ENCODE data around the gene RPS10. TPM values are rescaled to one million over a fixed set of nuclear protein-coding genes. Genes with fewer than 3 reads are reported as not detected.

Gene RPS10
- polyA plus RNA-seq, 1 donor (not counting 4 experiments of a cell fraction or from before 2014, with no cell fraction given) = 2,818 TPM

DNA sequence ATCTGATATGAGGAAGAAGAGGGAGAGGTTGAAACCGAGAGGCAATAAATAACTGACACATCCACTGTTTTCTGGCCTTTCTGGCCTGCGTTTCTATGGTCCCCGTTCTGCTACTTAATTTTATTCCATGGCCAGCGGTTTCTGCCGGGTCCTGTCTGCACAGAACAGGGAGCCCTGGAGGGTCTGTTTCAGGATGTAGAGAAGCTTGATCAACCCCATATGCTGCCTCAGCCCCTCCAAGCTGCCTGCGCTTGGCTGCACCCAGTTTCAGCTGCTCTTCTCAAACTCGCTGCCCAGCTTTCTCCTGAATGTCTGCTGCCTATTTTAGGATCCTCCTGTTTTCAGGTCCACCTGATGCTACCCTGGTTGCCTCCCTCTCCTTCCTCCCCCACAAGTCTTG, 21.5 kb upstream of the RPS10 start:
- TF ChIP-seq, protein P1, sequence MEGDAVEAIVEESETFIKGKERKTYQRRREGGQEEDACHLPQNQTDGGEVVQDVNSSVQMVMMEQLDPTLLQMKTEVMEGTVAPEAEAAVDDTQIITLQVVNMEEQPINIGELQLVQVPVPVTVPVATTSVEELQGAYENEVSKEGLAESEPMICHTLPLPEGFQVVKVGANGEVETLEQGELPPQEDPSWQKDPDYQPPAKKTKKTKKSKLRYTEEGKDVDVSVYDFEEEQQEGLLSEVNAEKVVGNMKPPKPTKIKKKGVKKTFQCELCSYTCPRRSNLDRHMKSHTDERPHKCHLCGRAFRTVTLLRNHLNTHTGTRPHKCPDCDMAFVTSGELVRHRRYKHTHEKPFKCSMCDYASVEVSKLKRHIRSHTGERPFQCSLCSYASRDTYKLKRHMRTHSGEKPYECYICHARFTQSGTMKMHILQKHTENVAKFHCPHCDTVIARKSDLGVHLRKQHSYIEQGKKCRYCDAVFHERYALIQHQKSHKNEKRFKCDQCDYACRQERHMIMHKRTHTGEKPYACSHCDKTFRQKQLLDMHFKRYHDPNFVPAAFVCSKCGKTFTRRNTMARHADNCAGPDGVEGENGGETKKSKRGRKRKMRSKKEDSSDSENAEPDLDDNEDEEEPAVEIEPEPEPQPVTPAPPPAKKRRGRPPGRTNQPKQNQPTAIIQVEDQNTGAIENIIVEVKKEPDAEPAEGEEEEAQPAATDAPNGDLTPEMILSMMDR (optimal IDR thresholded peaks at IDR 0.05 in 1 of 3, IDR thresholded peaks at IDR 0.05 in 1 of 3, conservative IDR thresholded peaks at IDR 0.05 in 1 of 3; ENCODE audit: extremely low read depth in 1 of 3, insufficient read depth in 2 of 3, low read length in 3 of 3) = no peak
- TF ChIP-seq EZH2 (IDR thresholded peaks at IDR 0.05; ENCODE audit: low read length) = no peak
- no peak for FAIRE-seq
- no peaks in the 10 kb centered on the region for H3K4me1 ChIP-seq (ENCODE audit: control insufficient read depth, extremely low read depth, insufficient read depth, low read length)
- no peak overlapping the region for H2AFZ ChIP-seq (ENCODE audit: control insufficient read depth, low read length)
- H3K36me3 ChIP-seq (ENCODE audit: control insufficient read depth in 2 of 2, extremely low read depth in 1 of 2, insufficient read depth in 2 of 2, low read length in 2 of 2) = no peaks in the 10 kb centered on the region
- H3K79me2 ChIP-seq (ENCODE audit: control insufficient read depth, insufficient read depth, low read length) = no peaks in the 10 kb centered on the region
- DNase-seq (ENCODE audit: low read depth, low spot score) = no peak
- dilution Hi-C loops (cut with MboI; ENCODE audit: extremely low pct_ligation_motif_present, low sequenced_read_pairs) = no loop called here
- H4K20me1 ChIP-seq (ENCODE audit: control insufficient read depth, extremely low read depth, insufficient read depth, low read length) = no peaks in the 10 kb centered on the region
- no peaks in the 10 kb centered on the region for H3K9me3 ChIP-seq (ENCODE audit: control insufficient read depth, low read depth, low read length)
- H3K9ac ChIP-seq (ENCODE audit: control insufficient read depth, extremely low read depth, insufficient read depth, low read length) = no peak overlapping the region
- H3K27ac ChIP-seq (ENCODE audit: control insufficient read depth, insufficient read depth, low read length) = no peak overlapping the region
- H3K4me2 ChIP-seq (ENCODE audit: control insufficient read depth, extremely low read depth, insufficient read depth, low read depth, low read length) = no peak overlapping the region
- H3K4me3 ChIP-seq (ENCODE audit: control insufficient read depth in 2 of 3, extremely low read depth in 1 of 3, insufficient read depth in 2 of 3, low read depth in 1 of 3, low read length in 3 of 3) = no peak overlapping the region
- no peaks in the 10 kb centered on the region for H3K9me1 ChIP-seq (ENCODE audit: control insufficient read depth, extremely low read depth, insufficient read depth, low read length)
- H3K27me3 ChIP-seq (ENCODE audit: control insufficient read depth, extremely low read depth, insufficient read depth, low read length) = no peaks in the 10 kb centered on the region

GRCh38 chr6:34445313-34445860, 19.5 kb upstream of the RPS10 start:
- Histone ChIP-seq H3K4me3 (ENCODE audit: control insufficient read depth in 2 of 3, extremely low read depth in 1 of 3, insufficient read depth in 2 of 3, low read depth in 1 of 3, low read length in 3 of 3) (no peak overlapping the region), H4K20me1 (ENCODE audit: control insufficient read depth, extremely low read depth, insufficient read depth, low read length) (no peaks in the 10 kb centered on the region), H3K9me3 (ENCODE audit: control insufficient read depth, low read depth, low read length) (no peaks in the 10 kb centered on the region), H2AFZ (ENCODE audit: control insufficient read depth, low read length) (no peak overlapping the region), H3K4me1 (ENCODE audit: control insufficient read depth, extremely low read depth, insufficient read depth, low read length) (no peaks in the 10 kb centered on the region), H3K27ac (ENCODE audit: control insufficient read depth, insufficient read depth, low read length) (no peak overlapping the region), H3K36me3 (ENCODE audit: control insufficient read depth in 2 of 2, extremely low read depth in 1 of 2, insufficient read depth in 2 of 2, low read length in 2 of 2) (no peaks in the 10 kb centered on the region), H3K79me2 (ENCODE audit: control insufficient read depth, insufficient read depth, low read length) (no peaks in the 10 kb centered on the region), H3K4me2 (ENCODE audit: control insufficient read depth, extremely low read depth, insufficient read depth, low read depth, low read length) (no peak overlapping the region), H3K9me1 (ENCODE audit: control insufficient read depth, extremely low read depth, insufficient read depth, low read length) (no peaks in the 10 kb centered on the region), H3K27me3 (ENCODE audit: control insufficient read depth, extremely low read depth, insufficient read depth, low read length) (no peaks in the 10 kb centered on the region), H3K9ac (ENCODE audit: control insufficient read depth, extremely low read depth, insufficient read depth, low read length) (no peak overlapping the region)
- DNase-seq (ENCODE audit: low read depth, low spot score) (no peak), FAIRE-seq (no peak)
- TF ChIP-seq, protein P1 (optimal IDR thresholded peaks at IDR 0.05 in 1 of 3, IDR thresholded peaks at IDR 0.05 in 1 of 3, conservative IDR thresholded peaks at IDR 0.05 in 1 of 3; ENCODE audit: extremely low read depth in 1 of 3, insufficient read depth in 2 of 3, low read length in 3 of 3) = no peak
- no peak for TF ChIP-seq EZH2 (IDR thresholded peaks at IDR 0.05; ENCODE audit: low read length)
- dilution Hi-C loops (cut with MboI; ENCODE audit: extremely low pct_ligation_motif_present, low sequenced_read_pairs) = no loop called here

Measured in keratinocyte (primary cell).